Uterine smooth muscle cell (primary cell): ENCODE results near the gene NAA10. TPM values are rescaled to one million over a fixed set of nuclear protein-coding genes. Genes with fewer than 3 reads are reported as not detected.

ENCODE experiments used
- total RNA-seq: library from RNA; depleted of rRNA; stranded (reverse); fragments of >200 nt; gene quantifications from 2 replicates; pipeline ENCODE4 v1.2.3, GENCODE V29; 2014

The NAA10 gene
- 48.6 and 76.7 TPM in 2 replicates for total RNA-seq

GRCh38 chrX:153934762-153935325 lies at the start of gene NAA10:
TSS of gene NAA10 (minus strand) at chrX:153935037. CDS start at chrX:153934904, 133 bp downstream.

GRCh38 chrX:153972368-153973126 lies 37.7 kb upstream of the NAA10 start, which contains the start of gene TMEM187:
TSS of gene TMEM187 (plus strand) at chrX:153972754. CDS start at chrX:153982063, 9,309 bp downstream.

GRCh38 chrX:153971450-153972367 lies 36.9 kb upstream of the NAA10 start, which contains the start of gene HCFC1:
TSS of gene HCFC1 (minus strand) at chrX:153971818. CDS start at chrX:153970840, 978 bp downstream.

DNA sequence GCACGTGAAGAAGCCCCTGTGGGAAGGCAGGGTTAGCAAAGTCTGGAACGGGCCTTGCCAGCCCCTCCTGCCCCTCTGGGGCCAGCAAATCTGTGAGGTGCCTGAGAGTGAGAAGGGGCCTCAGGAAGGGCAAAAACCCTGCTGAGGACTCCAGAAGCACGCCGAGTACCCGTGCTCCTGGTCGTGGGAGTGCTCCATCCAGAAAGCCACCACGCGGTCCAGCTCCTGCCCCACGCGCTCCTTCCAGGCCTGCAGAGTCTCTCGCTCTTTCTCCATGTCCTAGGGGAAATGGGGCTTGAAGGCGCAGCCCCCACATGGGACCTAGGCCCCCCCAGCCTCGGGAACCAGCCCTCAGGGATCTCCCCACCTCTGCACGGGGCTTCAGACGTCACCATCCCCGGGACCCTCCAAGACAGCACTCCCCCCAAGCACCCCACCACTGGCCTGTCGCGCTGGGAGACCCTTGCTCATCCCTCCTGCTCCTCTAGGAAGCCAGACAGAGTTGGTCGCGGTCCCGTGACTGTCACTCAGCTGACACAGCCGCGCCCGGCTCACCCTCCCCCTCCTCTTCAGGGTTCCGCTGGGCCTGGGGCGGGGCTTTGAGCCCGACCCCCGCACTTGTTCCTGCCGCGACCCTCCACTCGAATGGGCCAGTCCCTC lies 9.4 kb upstream of the NAA10 start, which contains the start of gene RENBP:
RENBP (minus strand) TSS at position 504 of the 660 bp plus-strand sequence; CDS start at position 471, 33 bp downstream.

GRCh38 chrX:153925739-153926551 lies 8.9 kb downstream of the NAA10 start, which contains the start of gene ARHGAP4:
TSS of gene ARHGAP4 (minus strand) at chrX:153926264. CDS start at chrX:153926202, 62 bp downstream.

GRCh38 chrX:153903991-153904957 lies 30.6 kb downstream of the NAA10 start, which contains the start of gene AVPR2:
TSS of gene AVPR2 (plus strand) at chrX:153904673. CDS start at chrX:153905146, 473 bp downstream.

DNA sequence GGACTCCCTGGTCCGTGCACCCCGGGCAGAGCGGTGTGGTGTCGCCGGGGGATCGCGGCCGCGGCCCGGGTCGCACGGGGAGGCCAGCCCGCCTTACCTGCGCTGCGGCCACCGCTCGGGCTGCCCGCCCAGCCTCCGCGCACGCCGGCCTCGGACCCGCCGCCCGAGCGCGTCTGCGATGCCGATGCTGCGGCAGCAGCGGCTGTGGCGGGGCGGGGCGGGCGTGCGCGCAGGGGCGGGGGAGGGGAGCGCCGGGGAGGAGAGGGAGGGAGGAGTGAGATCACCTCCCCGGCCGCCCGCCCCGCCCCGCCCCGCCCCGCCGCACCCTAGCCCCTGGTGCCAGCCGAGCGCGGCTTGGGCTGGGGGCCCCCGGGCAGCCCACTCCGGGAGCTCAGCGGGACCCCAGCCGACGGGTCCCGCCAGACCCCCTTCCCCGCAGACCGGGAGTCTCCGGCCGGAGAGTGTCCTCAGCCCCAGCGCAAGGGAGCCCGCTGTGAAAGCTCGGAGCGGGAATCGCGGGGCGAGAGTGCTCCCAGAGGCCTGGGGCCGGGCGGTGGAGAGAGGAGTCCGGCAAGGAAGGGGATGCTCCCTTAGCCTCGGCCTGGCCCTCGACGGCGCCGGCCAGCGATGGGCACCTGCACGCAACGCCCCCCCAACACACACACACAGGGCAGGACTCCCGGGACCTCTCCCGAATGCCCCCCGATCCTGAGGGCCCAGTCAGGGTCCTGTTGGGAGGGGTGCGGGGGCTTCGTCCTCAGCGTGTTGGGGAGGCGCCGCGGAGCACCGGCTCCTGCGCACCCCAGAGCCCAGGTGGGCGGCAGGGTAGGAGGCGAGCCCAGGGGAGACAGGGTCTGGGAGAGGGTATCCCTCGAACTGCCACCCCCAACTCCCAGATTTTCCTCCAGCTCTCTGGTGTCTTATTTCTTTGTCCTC lies 48.6 kb downstream of the NAA10 start, which contains the start of gene L1CAM:
L1CAM (minus strand) TSS at position 206 of the 936 bp plus-strand sequence. CDS start 10,337 bp downstream, outside the sequence.

Other genes with a start within 250 kb of the NAA10 start
- gene SLC6A8, start 247.1 kb downstream of the NAA10 start, total RNA-seq, result 7.0 and 19.5 TPM in 2 replicates
- gene BCAP31, start 210.7 kb downstream of the NAA10 start, total RNA-seq, result 174 and 188 TPM in 2 replicates
- 9.6 and 11.0 TPM in 2 replicates for gene ABCD1, start 210.2 kb downstream of the NAA10 start, total RNA-seq
- 5.5 and 8.1 TPM in 2 replicates for gene PLXNB3, start 170.8 kb downstream of the NAA10 start, total RNA-seq
- gene SRPK3, start 154.0 kb downstream of the NAA10 start, total RNA-seq, result 0.44 and 1.7 TPM in 2 replicates
- gene IDH3G, start 140.7 kb downstream of the NAA10 start, total RNA-seq, result 50.4 and 60.0 TPM in 2 replicates
- gene SSR4, start 140.4 kb downstream of the NAA10 start, total RNA-seq, result 50.1 and 101 TPM in 2 replicates
- 0.12 and 0.22 TPM in 2 replicates for gene PDZD4, start 104.5 kb downstream of the NAA10 start, total RNA-seq
- gene L1CAM, start 48.9 kb downstream of the NAA10 start, total RNA-seq, result 2.7 and 5.5 TPM in 2 replicates
- not detected in 2 replicates for gene AVPR2, start 30.4 kb downstream of the NAA10 start, total RNA-seq
- gene ARHGAP4, start 8.8 kb downstream of the NAA10 start, total RNA-seq, result 2.7 and 3.6 TPM in 2 replicates
- gene RENBP, start 9.6 kb upstream of the NAA10 start, total RNA-seq, result 1.4 and 2.0 TPM in 2 replicates
- gene HCFC1, start 36.8 kb upstream of the NAA10 start, total RNA-seq, result 14.6 and 21.1 TPM in 2 replicates
- gene TMEM187, start 37.7 kb upstream of the NAA10 start, total RNA-seq, result 6.1 and 7.5 TPM in 2 replicates
- 92.7 and 97.1 TPM in 2 replicates for gene IRAK1, start 84.9 kb upstream of the NAA10 start, total RNA-seq
- gene MECP2, start 162.7 kb upstream of the NAA10 start, total RNA-seq, result 24.7 and 29.8 TPM in 2 replicates
- not detected in 2 replicates for gene OPN1LW, start 209.2 kb upstream of the NAA10 start, total RNA-seq
- not detected in 2 replicates for gene OPN1MW, start 247.6 kb upstream of the NAA10 start, total RNA-seq